K562 (cell line): ENCODE measurements around the gene VRK1. TPM values are rescaled to one million over a fixed set of nuclear protein-coding genes. Genes with fewer than 3 reads are reported as not detected.

ENCODE experiments used
- ATAC-seq: fragments of 200-7000 bp; cut with Tn5 transposase; 3 replicates; pipeline ENCODE4 v1.9.1; 2020; ENCODE audit warnings: moderate library complexity
- BruUV-seq: library from RNA; stranded (reverse); fragments of 400-500 nt; replicated peaks from 2 replicates; lab custom pipeline; 2021; lab: Mats Ljungman, UMichigan
- CTCF ChIA-PET: fragments of 300-600 bp; formaldehyde crosslinking; extraction: SDS; loops from one replicate; lab custom pipeline; 2021; ENCODE audit warnings: low intra/inter-chr PET ratio; lab: Yijun Ruan, JAX
- POLR2A ChIA-PET: fragments of 300-600, 350-650 bp; sonication (Branson Sonifier 250); formaldehyde crosslinking; extraction: SDS; loops from one replicate; lab custom pipeline; 2021; ENCODE audit warnings: antibody characterized with exemption, inconsistent platforms; lab: Yijun Ruan, JAX
- DNase-seq, 4 experiments: peaks; one replicate each; pipeline versions ENCODE4 v3.0.0 to v3.0.0-alpha.2; 2011 to 2018; ENCODE audit warnings: low spot score in 3 of 4, mixed read lengths in 3 of 4; ENCODE audit errors: extremely low read depth in 1 of 4
- FAIRE-seq: peaks from 2 replicates; lab custom pipeline; 2011; peaks lifted over from hg19 to GRCh38; lab: Jason Lieb, UNC
- H2AFZ ChIP-seq: 2 replicates; pipeline ENCODE4 v1.6.0; 2011; ENCODE audit warnings: low read depth, low read length, control low read depth, inconsistent platforms
- H3K27ac ChIP-seq: fragments of 200-600 bp; 3 replicates; pipeline ENCODE4 v1.8.0; 2011; ENCODE audit warnings: low read depth, mild to moderate bottlenecking, control low read depth, inconsistent platforms, low read length, moderate library complexity, mixed read lengths; ENCODE audit errors: extremely low read depth
- H3K27me3 ChIP-seq, 2 experiments: fragments of 300-600 bp in 1 of 2; 2 replicates in 1 of 2; 3 replicates in 1 of 2; pipeline versions ENCODE4 v1.6.0 to v1.8.0; 2011; ENCODE audit warnings: inconsistent platforms in 2 of 2, low read length in 2 of 2, mild to moderate bottlenecking in 1 of 2, mixed read lengths in 1 of 2, moderate library complexity in 1 of 2; ENCODE audit not compliant: control insufficient read depth in 2 of 2, insufficient read depth in 2 of 2
- H3K36me3 ChIP-seq: fragments of 300-600 bp; 3 replicates; pipeline ENCODE4 v1.8.0; 2011; ENCODE audit warnings: mild to moderate bottlenecking, low read length, inconsistent platforms; ENCODE audit not compliant: control insufficient read depth, insufficient read depth
- H3K4me1 ChIP-seq, 2 experiments: fragments of 200-600 bp in 1 of 2; replicated peaks in 1 of 2; 2 replicates in 1 of 2; 3 replicates in 1 of 2; pipeline versions ENCODE4 v1.5.1 to v1.8.0; 2011; ENCODE audit warnings: inconsistent platforms in 2 of 2, low read length in 2 of 2, mild to moderate bottlenecking in 1 of 2, mixed read lengths in 1 of 2, moderate library complexity in 1 of 2; ENCODE audit not compliant: control insufficient read depth in 2 of 2, insufficient read depth in 2 of 2
- H3K4me2 ChIP-seq: 2 replicates; pipeline ENCODE4 v1.6.1; 2011; ENCODE audit warnings: low read length, control low read depth, inconsistent platforms, mixed read lengths; ENCODE audit not compliant: insufficient read depth
- H3K4me3 ChIP-seq: fragments of 200-600 bp; sonication (generic), shearing (Covaris generic); 2 replicates; pipeline ENCODE4 v1.5.1; 2016; ENCODE audit warnings: control low read depth, inconsistent platforms
- H3K79me2 ChIP-seq: fragments of 200-600 bp; 3 replicates; pipeline ENCODE4 v1.8.0; 2011; ENCODE audit warnings: low read length, inconsistent platforms; ENCODE audit not compliant: control insufficient read depth, insufficient read depth
- H3K9ac ChIP-seq, 2 experiments: 2 replicates each; pipeline versions ENCODE4 v1.6.0 to v1.6.1; 2011; ENCODE audit warnings: low read depth in 2 of 2, low read length in 2 of 2, control low read depth in 1 of 2, inconsistent platforms in 1 of 2, mild to moderate bottlenecking in 1 of 2, mixed read lengths in 1 of 2; ENCODE audit not compliant: insufficient read depth in 1 of 2
- H3K9me1 ChIP-seq: one replicate; pipeline ENCODE4 v1.6.0; 2011; ENCODE audit warnings: inconsistent platforms, mild to moderate bottlenecking, low read length, moderate library complexity; ENCODE audit not compliant: control insufficient read depth, insufficient read depth
- H3K9me3 ChIP-seq: replicated peaks from 2 replicates; pipeline ENCODE4 v1.5.1; 2011; ENCODE audit warnings: low read depth, low read length, inconsistent platforms; ENCODE audit not compliant: control insufficient read depth, insufficient read depth
- H4K20me1 ChIP-seq: replicated peaks from 2 replicates; pipeline ENCODE4 v1.6.1; 2011; ENCODE audit warnings: low read length, inconsistent platforms, mixed read lengths; ENCODE audit not compliant: control insufficient read depth, insufficient read depth
- BRD4 ChIP-seq: fragments of 200-600 bp; sonication (generic); IDR thresholded peaks from 2 replicates; pipeline ENCODE4 v1.6.1; 2017; ENCODE audit warnings: inconsistent platforms
- ETS2 ChIP-seq: IDR thresholded peaks from 2 replicates; pipeline ENCODE4 v1.6.1; 2016; ENCODE audit warnings: borderline replicate concordance, missing genetic modification characterization, mild to moderate bottlenecking, moderate library complexity, missing compliant biosample characterization; ENCODE audit not compliant: poor library complexity, severe bottlenecking
- GATAD2A ChIP-seq: fragments of 450-650 bp; IDR thresholded peaks from 2 replicates; pipeline ENCODE4 v1.6.1; 2017
- POLR3G ChIP-seq: IDR thresholded peaks from 2 replicates; pipeline ENCODE4 v1.6.1; 2011; ENCODE audit not compliant: insufficient read length, insufficient replicate concordance; ENCODE audit errors: extremely low read depth
- WGBS: fragments of 100-300 bp; shearing (Covaris generic); methylation state at CpG from one replicate; pipeline ENCODE4 v1.1.6; 2016; ENCODE audit warnings: low coverage, mixed read lengths; ENCODE audit not compliant: insufficient coverage; ENCODE audit errors: missing lambda C conversion rate; 5-methylcytosine and 5-hydroxymethylcytosine counted together
- in situ Hi-C: fragments of 300-500 bp; cut with MboI; formaldehyde crosslinking; loops from 4 replicates; pipeline ENCODE4 v1.15.0; 2018; ENCODE audit warnings: inconsistent platforms, mixed read lengths
- intact Hi-C: fragments of 100-400 bp; cut with micrococcal nuclease; formaldehyde crosslinking; loops from 2 replicates; pipeline ENCODE4 v1.14.2; 2022
- polyA plus RNA-seq, 8 experiments: library from polyadenylated mRNA; depleted of rRNA in 4 of 8; stranded (reverse) in 5 of 8; unstranded in 3 of 8; fragments of >200 nt; fragmentation: Nextera tagmentation in 2 of 8; fragmentation: Illumina TruSeq in 1 of 8; extraction: Ambion mirVana in 2 of 8; extraction: Trizol in 1 of 8; gene quantifications; 2 replicates each; pipeline versions ENCODE4 v1.2.1 to v1.2.3, GENCODE V29; 2011 to 2014; ENCODE audit warnings: inconsistent platforms in 1 of 8, missing spikeins in 1 of 8
- total RNA-seq, 7 experiments: library from RNA; depleted of rRNA in 6 of 7; stranded (reverse); fragments of >200 nt in 6 of 7; fragmentation: Illumina TruSeq in 2 of 7; extraction: Trizol in 2 of 7; gene quantifications; 2 replicates each; pipeline versions ENCODE4 v1.2.1 to v1.2.3, GENCODE V29; 2011 to 2021; ENCODE audit warnings: low replicate concordance in 1 of 7
- TF ChIP-seq, protein P1 (sequence below): fragments of 450-650 bp; IDR thresholded peaks from 2 replicates; pipeline ENCODE4 v1.6.1; 2014; ENCODE audit warnings: low read depth, mild to moderate bottlenecking, moderate library complexity, borderline replicate concordance
- TF ChIP-seq, protein P2 (sequence below): fragments of 450-650 bp; formaldehyde crosslinking; IDR thresholded peaks from 2 replicates; pipeline ENCODE4 v1.4.0; 2020; ENCODE audit warnings: mild to moderate bottlenecking, moderate library complexity

VRK1 gene
- total and polyA plus RNA-seq, 9 of the 15 experiments (the other 6 are each of a cell fraction or from before 2014, with no cell fraction given) = 83.6 to 177 (median 116) TPM

- no peak for TF ChIP-seq POLR3G
- TF ChIP-seq GATAD2A = no peak
- TF ChIP-seq, protein P1, sequence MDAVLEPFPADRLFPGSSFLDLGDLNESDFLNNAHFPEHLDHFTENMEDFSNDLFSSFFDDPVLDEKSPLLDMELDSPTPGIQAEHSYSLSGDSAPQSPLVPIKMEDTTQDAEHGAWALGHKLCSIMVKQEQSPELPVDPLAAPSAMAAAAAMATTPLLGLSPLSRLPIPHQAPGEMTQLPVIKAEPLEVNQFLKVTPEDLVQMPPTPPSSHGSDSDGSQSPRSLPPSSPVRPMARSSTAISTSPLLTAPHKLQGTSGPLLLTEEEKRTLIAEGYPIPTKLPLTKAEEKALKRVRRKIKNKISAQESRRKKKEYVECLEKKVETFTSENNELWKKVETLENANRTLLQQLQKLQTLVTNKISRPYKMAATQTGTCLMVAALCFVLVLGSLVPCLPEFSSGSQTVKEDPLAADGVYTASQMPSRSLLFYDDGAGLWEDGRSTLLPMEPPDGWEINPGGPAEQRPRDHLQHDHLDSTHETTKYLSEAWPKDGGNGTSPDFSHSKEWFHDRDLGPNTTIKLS = no peak
- no peak for TF ChIP-seq ETS2
Observed at GRCh38 chr14:96772929-96773328, 24.3 kb upstream of the VRK1 start (continued).

DNA sequence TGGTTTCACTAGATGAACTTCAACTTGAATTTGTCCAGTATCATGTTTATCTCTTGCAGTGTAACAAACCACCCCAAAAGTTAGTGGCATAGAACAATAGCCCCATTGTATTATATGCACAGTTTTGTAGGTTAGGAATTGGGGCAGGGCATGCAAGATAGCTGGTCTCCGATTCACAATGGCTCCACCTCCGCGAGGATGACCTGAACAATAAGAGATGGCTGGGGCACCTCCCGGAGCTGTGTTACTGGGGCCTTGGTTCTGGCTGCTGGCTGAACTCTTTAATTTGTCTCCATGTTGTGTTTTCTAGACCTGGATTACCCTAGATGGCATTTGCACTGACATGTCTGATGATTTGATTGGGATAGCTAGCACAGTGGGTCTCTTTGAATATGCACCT, 20.4 kb upstream of the VRK1 start:
- H3K9me1 ChIP-seq = no peaks in the 10 kb centered on the region
- no peaks in the 10 kb centered on the region for H4K20me1 ChIP-seq
- no peak overlapping the region for H3K4me2 ChIP-seq
- FAIRE-seq = no peak
- ChIA-PET POLR2A (no interaction called here), CTCF (no interaction called here)
- BruUV-seq = no TSS peak
- H3K9ac ChIP-seq = no peak overlapping the region
- intact Hi-C loops (no loop called here), in situ Hi-C loops (no loop called here)
- H3K4me3 ChIP-seq = no peak overlapping the region
- peaks cover 0 to 3% of the 10 kb centered on the region in 2 experiments; a peak in 2 of 5 replicates for H3K4me1 ChIP-seq
- DNase-seq = no peak
- peaks cover 16 to 20% of the 10 kb centered on the region in 2 experiments for H3K27me3 ChIP-seq
- no peak overlapping the region for H2AFZ ChIP-seq
- ATAC-seq = no peak
- TF ChIP-seq, protein P2, sequence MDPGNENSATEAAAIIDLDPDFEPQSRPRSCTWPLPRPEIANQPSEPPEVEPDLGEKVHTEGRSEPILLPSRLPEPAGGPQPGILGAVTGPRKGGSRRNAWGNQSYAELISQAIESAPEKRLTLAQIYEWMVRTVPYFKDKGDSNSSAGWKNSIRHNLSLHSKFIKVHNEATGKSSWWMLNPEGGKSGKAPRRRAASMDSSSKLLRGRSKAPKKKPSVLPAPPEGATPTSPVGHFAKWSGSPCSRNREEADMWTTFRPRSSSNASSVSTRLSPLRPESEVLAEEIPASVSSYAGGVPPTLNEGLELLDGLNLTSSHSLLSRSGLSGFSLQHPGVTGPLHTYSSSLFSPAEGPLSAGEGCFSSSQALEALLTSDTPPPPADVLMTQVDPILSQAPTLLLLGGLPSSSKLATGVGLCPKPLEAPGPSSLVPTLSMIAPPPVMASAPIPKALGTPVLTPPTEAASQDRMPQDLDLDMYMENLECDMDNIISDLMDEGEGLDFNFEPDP (CRISPR knock-in tag) = no peak
- no peak for TF ChIP-seq BRD4
- H3K36me3 ChIP-seq = no peaks in the 10 kb centered on the region
- no peak overlapping the region for H3K27ac ChIP-seq
- 0% methylated on average over 4 of the region's 4 CpGs for WGBS
- no peaks in the 10 kb centered on the region for H3K79me2 ChIP-seq
- no peaks in the 10 kb centered on the region for H3K9me3 ChIP-seq
